GM12878 (cell line): Measurements from ENCODE around the gene HES2. TPM values are rescaled to one million over a fixed set of nuclear protein-coding genes. Genes with fewer than 3 reads are reported as not detected.

ENCODE experiments used
- ATAC-seq: fragments of 200-7000 bp; cut with Tn5 transposase; 3 replicates; pipeline ENCODE4 v1.9.1; 2020; ENCODE audit warnings: mild to moderate bottlenecking, moderate library complexity
- BruUV-seq: library from RNA; stranded (reverse); fragments of 400-500 nt; replicated peaks from 2 replicates; lab custom pipeline; 2021; lab: Mats Ljungman, UMichigan
- CTCF ChIA-PET: fragments of 300-600 bp; sonication (Branson Sonifier 250); formaldehyde crosslinking; extraction: SDS; loops from one replicate; lab custom pipeline; 2021; ENCODE audit warnings: inconsistent platforms; lab: Yijun Ruan, JAX
- POLR2A ChIA-PET: fragments of 350-600 bp; formaldehyde crosslinking; extraction: SDS; loops from one replicate; lab custom pipeline; 2021; ENCODE audit warnings: inconsistent platforms; lab: Charles Lee
- RAD21 ChIA-PET: fragments of 300-600 bp; sonication (Branson Sonifier 250); formaldehyde crosslinking; loops from one replicate; lab custom pipeline; 2023; ENCODE audit warnings: antibody characterized with exemption; ENCODE audit not compliant: unreplicated experiment; lab: Charles Lee
- SMC1A ChIA-PET: fragments of 300-600 bp; sonication (Branson Sonifier 250); formaldehyde crosslinking; loops from one replicate; lab custom pipeline; 2023; ENCODE audit not compliant: unreplicated experiment, uncharacterized antibody; lab: Charles Lee
- DNase-seq: peaks from one replicate; pipeline ENCODE4 v3.0.0-alpha.2; 2011; ENCODE audit warnings: low read depth, low spot score
- FAIRE-seq: peaks from 3 replicates; lab custom pipeline; 2011; peaks lifted over from hg19 to GRCh38; lab: Jason Lieb, UNC
- H2AFZ ChIP-seq: 2 replicates; pipeline ENCODE4 v1.6.0; 2011; ENCODE audit warnings: low read depth, low read length, control low read depth; ENCODE audit not compliant: control insufficient read depth
- H3K27ac ChIP-seq: 2 replicates; pipeline ENCODE4 v1.5.1; 2011; ENCODE audit warnings: control low read depth; ENCODE audit not compliant: control insufficient read depth, insufficient read depth
- H3K27me3 ChIP-seq, 2 experiments: replicated peaks in 1 of 2; 2 replicates each; pipeline versions ENCODE4 v1.6.0 to v1.6.1; 2011; ENCODE audit warnings: low read length in 1 of 2; ENCODE audit not compliant: control insufficient read depth in 2 of 2, insufficient read depth in 2 of 2
- H3K36me3 ChIP-seq, 2 experiments: 2 replicates each; pipeline ENCODE4 v1.5.1; 2011; ENCODE audit warnings: low read length in 1 of 2; ENCODE audit not compliant: control insufficient read depth in 2 of 2, insufficient read depth in 2 of 2
- H3K4me1 ChIP-seq: 2 replicates; pipeline ENCODE4 v1.6.1; 2011; ENCODE audit warnings: mild to moderate bottlenecking, low read length, moderate library complexity, mixed read lengths; ENCODE audit not compliant: control insufficient read depth, insufficient read depth
- H3K4me2 ChIP-seq: 2 replicates; pipeline ENCODE4 v1.6.0; 2011; ENCODE audit warnings: control low read depth; ENCODE audit not compliant: control insufficient read depth, insufficient read depth
- H3K4me3 ChIP-seq: fragments of 200-600 bp; sonication (generic); 2 replicates; pipeline ENCODE4 v1.5.1; 2016
- H3K79me2 ChIP-seq: 2 replicates; pipeline ENCODE4 v1.6.0; 2011; ENCODE audit warnings: low read length; ENCODE audit not compliant: control insufficient read depth, insufficient read depth
- H3K9ac ChIP-seq: 2 replicates; pipeline ENCODE4 v1.8.0; 2011; ENCODE audit warnings: low read length, control low read depth, mixed read lengths; ENCODE audit not compliant: control insufficient read depth, insufficient read depth
- H3K9me3 ChIP-seq: replicated peaks from 3 replicates; pipeline ENCODE4 v1.5.1; 2011; ENCODE audit warnings: mild to moderate bottlenecking, low read length; ENCODE audit not compliant: control insufficient read depth, insufficient read depth
- H4K20me1 ChIP-seq: 2 replicates; pipeline ENCODE4 v1.6.0; 2011; ENCODE audit not compliant: control insufficient read depth, insufficient read depth
- ASH2L ChIP-seq: fragments of 300-600, 200-600 bp; sonication (generic); IDR thresholded peaks from 2 replicates; pipeline ENCODE4 v1.6.1; 2017; ENCODE audit warnings: low read depth, mild to moderate bottlenecking, borderline replicate concordance
- ATF7 ChIP-seq: fragments of 450-650 bp; IDR thresholded peaks from 2 replicates; pipeline ENCODE4 v1.6.1; 2016; ENCODE audit warnings: low read depth, mild to moderate bottlenecking
- CHD2 ChIP-seq: IDR thresholded peaks from 2 replicates; pipeline ENCODE4 v1.6.1; 2011; ENCODE audit warnings: low read depth, low read length, improper control_type of control experiment, borderline replicate concordance
- EP300 ChIP-seq, 2 experiments: fragments of 150-350 bp in 1 of 2; IDR thresholded peaks; 2 replicates each; pipeline ENCODE4 v1.6.1; 2011 to 2012; ENCODE audit warnings: low read depth in 2 of 2, low read length in 2 of 2, borderline replicate concordance in 1 of 2, improper control_type of control experiment in 1 of 2, inconsistent platforms in 1 of 2; ENCODE audit not compliant: control insufficient read depth in 1 of 2
- GABPA ChIP-seq: IDR thresholded peaks from 2 replicates; pipeline ENCODE4 v1.6.1; 2014; ENCODE audit warnings: antibody characterized with exemption, low read depth, mild to moderate bottlenecking, inconsistent platforms
- HDAC2 ChIP-seq: fragments of 200-600 bp; sonication (generic); IDR thresholded peaks from 2 replicates; pipeline ENCODE4 v1.6.1; 2017
- HDAC6 ChIP-seq: fragments of 200-600 bp; sonication (generic); IDR thresholded peaks from one replicate; pipeline ENCODE4 v1.8.0; 2017; ENCODE audit warnings: antibody characterized with exemption; ENCODE audit not compliant: unreplicated experiment
- HDGF ChIP-seq: fragments of 450-650 bp; IDR thresholded peaks from 2 replicates; pipeline ENCODE4 v1.6.1; 2016; ENCODE audit warnings: antibody characterized with exemption
- MAX ChIP-seq: IDR thresholded peaks from 2 replicates; pipeline ENCODE4 v1.6.1; 2012; ENCODE audit warnings: low read depth, low read length, improper control_type of control experiment
- MTA2 ChIP-seq: fragments of 450-650 bp; IDR thresholded peaks from 2 replicates; pipeline ENCODE4 v1.6.1; 2016; ENCODE audit warnings: low read depth, mild to moderate bottlenecking, moderate library complexity
- NFXL1 ChIP-seq: fragments of 450-650 bp; IDR thresholded peaks from 2 replicates; pipeline ENCODE4 v1.6.1; 2017; ENCODE audit warnings: antibody characterized with exemption, mild to moderate bottlenecking, borderline replicate concordance
- NFYA ChIP-seq: IDR thresholded peaks from 2 replicates; pipeline ENCODE4 v1.6.1; 2011; ENCODE audit warnings: low read depth, mild to moderate bottlenecking, low read length, improper control_type of control experiment, borderline replicate concordance
- NKRF ChIP-seq: fragments of 450-650 bp; conservative IDR thresholded peaks from 2 replicates; pipeline ENCODE4 v1.6.1; 2017; ENCODE audit warnings: mild to moderate bottlenecking, moderate library complexity
- RAD21 ChIP-seq: IDR thresholded peaks from 2 replicates; pipeline ENCODE4 v1.6.1; 2011; ENCODE audit warnings: mild to moderate bottlenecking, low read depth, low read length, moderate library complexity; ENCODE audit not compliant: insufficient read depth
- STAT1 ChIP-seq: fragments of 450-650 bp; conservative IDR thresholded peaks from 2 replicates; pipeline ENCODE4 v1.6.1; 2014; ENCODE audit warnings: antibody characterized with exemption, mild to moderate bottlenecking
- ZNF24 ChIP-seq: fragments of 450-650 bp; IDR thresholded peaks from 2 replicates; pipeline ENCODE4 v1.6.1; 2017; ENCODE audit warnings: antibody characterized with exemption, mild to moderate bottlenecking
- WGBS: methylation state at CpG from one replicate; pipeline ENCODE4 v1.1.6; 2016; ENCODE audit warnings: low lambda C conversion rate; ENCODE audit not compliant: insufficient replicate concordance, insufficient coverage; ENCODE audit errors: missing lambda C conversion rate; 5-methylcytosine and 5-hydroxymethylcytosine counted together
- in situ Hi-C: fragments of 300-500 bp; cut with MboI; formaldehyde crosslinking; loops from 9 replicates; pipeline ENCODE4 v1.14.3; 2018; ENCODE audit warnings: mixed read lengths
- intact Hi-C: fragments of 100-400 bp; cut with micrococcal nuclease; formaldehyde crosslinking; loops from one replicate; pipeline ENCODE4 v1.14.2; 2022; ENCODE audit not compliant: unreplicated experiment
- polyA plus RNA-seq, 11 experiments: library from polyadenylated mRNA; depleted of rRNA in 4 of 11; unstranded in 6 of 11; stranded (reverse) in 5 of 11; fragments of >200 nt; fragmentation: Nextera tagmentation in 4 of 11; fragmentation: Illumina TruSeq in 1 of 11; extraction: Ambion mirVana in 4 of 11; extraction: Trizol in 1 of 11; gene quantifications; 1 replicate in 1 of 11; 2 replicates in 10 of 11; pipeline versions ENCODE4 v1.2.1 to v1.2.3, GENCODE V29; 2011 to 2016; ENCODE audit warnings: inconsistent platforms in 2 of 11, missing spikeins in 2 of 11, low read depth in 1 of 11
- total RNA-seq, 4 experiments: library from RNA; depleted of rRNA in 3 of 4; stranded (reverse); fragments of >200 nt in 3 of 4; fragmentation: Illumina TruSeq in 1 of 4; extraction: Trizol in 1 of 4; gene quantifications; 2 replicates each; pipeline versions ENCODE4 v1.2.1 to v1.2.3, GENCODE V29; 2013 to 2021
- TF ChIP-seq, protein P1 (sequence below): IDR thresholded peaks from 2 replicates; pipeline ENCODE4 v1.6.1; 2011; ENCODE audit warnings: borderline replicate concordance, low read depth, mild to moderate bottlenecking, moderate library complexity, low read length; ENCODE audit not compliant: insufficient read depth, poor library complexity, severe bottlenecking
- TF ChIP-seq, protein P2 (sequence below): fragments of 450-650 bp; IDR thresholded peaks from 2 replicates; pipeline ENCODE4 v1.6.1; 2017; ENCODE audit warnings: antibody characterized with exemption, mild to moderate bottlenecking, moderate library complexity

Gene HES2
- total and polyA plus RNA-seq, 10 of the 15 experiments (the other 5 are each of a cell fraction or from before 2014, with no cell fraction given), result 0.13 to 2.0 (median 0.26) TPM

DNA sequence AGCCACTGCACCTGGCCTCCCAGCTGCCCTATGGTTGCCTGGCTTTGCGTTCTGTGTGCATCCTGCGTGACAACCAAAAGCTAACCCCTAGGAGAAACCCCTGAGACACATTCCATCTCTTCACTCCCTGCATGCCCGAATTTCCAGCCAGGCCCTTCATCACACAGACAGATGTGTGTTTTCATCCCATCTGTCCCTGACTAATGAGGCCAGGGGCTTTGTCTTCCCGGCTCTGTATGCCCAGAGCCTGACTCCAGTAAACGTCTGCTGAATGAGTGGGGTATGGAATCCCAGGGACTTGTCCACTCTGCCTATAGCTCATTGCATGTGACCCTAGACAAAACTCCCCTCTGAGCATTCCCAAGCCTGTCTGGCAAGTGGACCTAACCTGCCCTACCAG lies 14.5 kb upstream of the HES2 start:
- SMC1A ChIA-PET, result no interaction called here
- TF ChIP-seq NKRF (no peak), NFYA (no peak), ATF7 (no peak), HDGF (no peak), GABPA (no peak), ZNF24 (no peak), ASH2L (no peak), HDAC2 (no peak), MTA2 (no peak), EP300 (IDR thresholded peaks at IDR 0.05; ENCODE audit: borderline replicate concordance in 1 of 2, control insufficient read depth in 1 of 2, low read depth in 2 of 2, low read length in 2 of 2) (no peak), MAX (no peak), NFXL1 (no peak), STAT1 (no peak), CHD2 (no peak), RAD21 (no peak), HDAC6 (no peak)
- TF ChIP-seq, protein P1, sequence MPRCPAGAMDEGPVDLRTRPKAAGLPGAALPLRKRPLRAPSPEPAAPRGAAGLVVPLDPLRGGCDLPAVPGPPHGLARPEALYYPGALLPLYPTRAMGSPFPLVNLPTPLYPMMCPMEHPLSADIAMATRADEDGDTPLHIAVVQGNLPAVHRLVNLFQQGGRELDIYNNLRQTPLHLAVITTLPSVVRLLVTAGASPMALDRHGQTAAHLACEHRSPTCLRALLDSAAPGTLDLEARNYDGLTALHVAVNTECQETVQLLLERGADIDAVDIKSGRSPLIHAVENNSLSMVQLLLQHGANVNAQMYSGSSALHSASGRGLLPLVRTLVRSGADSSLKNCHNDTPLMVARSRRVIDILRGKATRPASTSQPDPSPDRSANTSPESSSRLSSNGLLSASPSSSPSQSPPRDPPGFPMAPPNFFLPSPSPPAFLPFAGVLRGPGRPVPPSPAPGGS, result no peak
- TF ChIP-seq, protein P2, sequence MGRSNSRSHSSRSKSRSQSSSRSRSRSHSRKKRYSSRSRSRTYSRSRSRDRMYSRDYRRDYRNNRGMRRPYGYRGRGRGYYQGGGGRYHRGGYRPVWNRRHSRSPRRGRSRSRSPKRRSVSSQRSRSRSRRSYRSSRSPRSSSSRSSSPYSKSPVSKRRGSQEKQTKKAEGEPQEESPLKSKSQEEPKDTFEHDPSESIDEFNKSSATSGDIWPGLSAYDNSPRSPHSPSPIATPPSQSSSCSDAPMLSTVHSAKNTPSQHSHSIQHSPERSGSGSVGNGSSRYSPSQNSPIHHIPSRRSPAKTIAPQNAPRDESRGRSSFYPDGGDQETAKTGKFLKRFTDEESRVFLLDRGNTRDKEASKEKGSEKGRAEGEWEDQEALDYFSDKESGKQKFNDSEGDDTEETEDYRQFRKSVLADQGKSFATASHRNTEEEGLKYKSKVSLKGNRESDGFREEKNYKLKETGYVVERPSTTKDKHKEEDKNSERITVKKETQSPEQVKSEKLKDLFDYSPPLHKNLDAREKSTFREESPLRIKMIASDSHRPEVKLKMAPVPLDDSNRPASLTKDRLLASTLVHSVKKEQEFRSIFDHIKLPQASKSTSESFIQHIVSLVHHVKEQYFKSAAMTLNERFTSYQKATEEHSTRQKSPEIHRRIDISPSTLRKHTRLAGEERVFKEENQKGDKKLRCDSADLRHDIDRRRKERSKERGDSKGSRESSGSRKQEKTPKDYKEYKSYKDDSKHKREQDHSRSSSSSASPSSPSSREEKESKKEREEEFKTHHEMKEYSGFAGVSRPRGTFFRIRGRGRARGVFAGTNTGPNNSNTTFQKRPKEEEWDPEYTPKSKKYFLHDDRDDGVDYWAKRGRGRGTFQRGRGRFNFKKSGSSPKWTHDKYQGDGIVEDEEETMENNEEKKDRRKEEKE, result no peak

More for the DNA sequence above, 14.5 kb upstream of the HES2 start:
- RAD21 ChIA-PET, result no interaction called here
- H3K79me2 ChIP-seq, result no peaks in the 10 kb centered on the region
- no peak overlapping the region for H2AFZ ChIP-seq
- no peaks in the 10 kb centered on the region for H3K36me3 ChIP-seq
- intact Hi-C loops (no loop called here), in situ Hi-C loops (no loop called here)
- H3K27me3 ChIP-seq, result no peaks in the 10 kb centered on the region; a peak in 1 of 4 replicates
- CTCF ChIA-PET, result interaction anchor here (0.5 to 2.2 kb wide), 4 partner anchors 11 to 442 kb away, joined by 3 to 8 read pairs (median 4); partner anchors contain the start of gene NPHP4
- WGBS, result 42% methylated on average over 5 of the region's 5 CpGs
- ATAC-seq (no peak), DNase-seq (no peak), FAIRE-seq (no peak)
- H3K4me3 ChIP-seq, result no peak overlapping the region
- no peak overlapping the region for H3K4me2 ChIP-seq
- BruUV-seq, result no TSS peak
- no peak overlapping the region for H3K9ac ChIP-seq
- POLR2A ChIA-PET, result no interaction called here
- peaks cover 4% of the 10 kb centered on the region for H4K20me1 ChIP-seq
- no peaks in the 10 kb centered on the region for H3K4me1 ChIP-seq
- no peaks in the 10 kb centered on the region for H3K9me3 ChIP-seq
- no peak overlapping the region for H3K27ac ChIP-seq
